BLaER1 treated with 17β-estradiol and CSF1 and Interleukin-3, amounts not matched to agents 10 nM and 100 nM (cell line): Measurements from ENCODE around the gene GATB.

Experiments
- H3K27ac ChIP-seq, 11 experiments: shearing (Covaris generic); formaldehyde crosslinking; 2 replicates each; pipeline ENCODE4 v1.8.1; 2022
- H3K27me3 ChIP-seq, 11 experiments: shearing (Covaris generic); formaldehyde crosslinking; 2 replicates each; pipeline ENCODE4 v1.8.1; 2022
- H3K36me3 ChIP-seq, 11 experiments: shearing (Covaris generic); formaldehyde crosslinking; 2 replicates each; pipeline ENCODE4 v1.8.1; 2022
- H3K4me1 ChIP-seq, 10 experiments: shearing (Covaris generic); formaldehyde crosslinking; 2 replicates each; pipeline ENCODE4 v1.8.1; 2022
- H3K4me2 ChIP-seq, 11 experiments: shearing (Covaris generic); formaldehyde crosslinking; 2 replicates each; pipeline ENCODE4 v1.8.1; 2022
- H3K4me3 ChIP-seq, 10 experiments: shearing (Covaris generic); formaldehyde crosslinking; 2 replicates each; pipeline ENCODE4 v1.8.1; 2022
- H3K9ac ChIP-seq, 11 experiments: shearing (Covaris generic); formaldehyde crosslinking; 2 replicates each; pipeline ENCODE4 v1.8.1; 2022
- H3K9me3 ChIP-seq, 11 experiments: shearing (Covaris generic); formaldehyde crosslinking; replicated peaks in 1 of 11; 2 replicates each; pipeline ENCODE4 v1.8.1; 2022
- H4K20me1 ChIP-seq, 11 experiments: shearing (Covaris generic); formaldehyde crosslinking; 2 replicates each; pipeline ENCODE4 v1.8.1; 2022
- Cebpa-rat ChIP-seq, 11 experiments: shearing (Covaris generic); IDR thresholded peaks; 2 replicates each; pipeline ENCODE4 v1.8.1; 2022

The GATB gene

DNA sequence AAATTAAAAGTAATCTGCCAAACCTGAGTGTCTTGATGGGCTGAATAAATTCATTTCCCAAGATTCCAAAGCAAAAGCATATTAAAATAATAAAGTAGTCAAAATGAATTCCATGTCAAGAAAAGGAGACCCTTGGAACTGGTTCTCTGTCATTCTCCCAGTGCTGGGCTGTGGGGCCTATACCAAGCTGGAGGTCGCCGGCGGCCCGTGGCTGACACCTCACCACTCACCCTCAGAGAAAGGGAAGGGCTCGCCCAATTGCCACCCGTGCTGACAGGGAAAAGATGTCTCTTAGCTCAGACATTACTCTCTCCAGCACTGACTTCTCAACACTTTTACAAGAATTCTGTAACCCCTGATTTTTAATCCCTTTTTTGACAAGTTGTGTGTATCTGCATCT is 51.7 kb downstream of the GATB start:
- Histone ChIP-seq H3K27me3 (no peaks in the 10 kb centered on the region), H3K4me2 (no peak overlapping the region), H3K27ac (no peak overlapping the region), H3K4me1 (no peaks in the 10 kb centered on the region), H3K9me3 (no peaks in the 10 kb centered on the region), H3K4me3 (no peak overlapping the region), H3K9ac (no peak overlapping the region), H4K20me1 (no peaks in the 10 kb centered on the region), H3K36me3 (peaks cover 11 to 96% (median 44%) of the 10 kb centered on the region in 11 experiments; a peak in 20 of 22 replicates)
- TF ChIP-seq Cebpa-rat (IDR thresholded peaks at IDR 0.05): no peak

DNA sequence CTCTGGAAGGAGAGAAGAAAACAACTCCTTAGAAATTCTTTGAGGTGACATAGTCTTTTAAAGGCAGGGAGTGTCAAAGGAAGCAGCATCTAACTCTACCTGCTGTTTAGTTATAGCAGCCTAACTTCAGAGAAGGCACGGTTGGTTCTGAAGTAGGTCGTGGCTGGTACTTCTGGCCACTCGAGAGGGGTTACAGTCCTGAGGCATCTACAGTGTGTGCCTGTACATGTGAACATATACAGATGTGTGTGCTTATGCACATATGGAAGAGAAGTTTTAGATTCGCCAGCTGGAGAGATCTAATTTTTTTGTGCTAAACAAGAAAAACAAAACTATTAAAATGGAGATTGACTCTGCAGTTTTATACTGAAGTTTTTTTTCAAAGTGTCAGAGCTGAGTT is 52.7 kb downstream of the GATB start:
- H3K4me1 ChIP-seq: no peaks in the 10 kb centered on the region
- no peak overlapping the region for H3K27ac ChIP-seq
- no peak for TF ChIP-seq Cebpa-rat (IDR thresholded peaks at IDR 0.05)
- H3K9ac ChIP-seq: no peak overlapping the region
- H4K20me1 ChIP-seq: no peaks in the 10 kb centered on the region
- H3K9me3 ChIP-seq: no peaks in the 10 kb centered on the region
- no peaks in the 10 kb centered on the region for H3K27me3 ChIP-seq
- no peak overlapping the region for H3K4me3 ChIP-seq
- peaks cover 11 to 95% (median 42%) of the 10 kb centered on the region in 11 experiments; a peak in 20 of 22 replicates for H3K36me3 ChIP-seq
- no peak overlapping the region for H3K4me2 ChIP-seq

DNA sequence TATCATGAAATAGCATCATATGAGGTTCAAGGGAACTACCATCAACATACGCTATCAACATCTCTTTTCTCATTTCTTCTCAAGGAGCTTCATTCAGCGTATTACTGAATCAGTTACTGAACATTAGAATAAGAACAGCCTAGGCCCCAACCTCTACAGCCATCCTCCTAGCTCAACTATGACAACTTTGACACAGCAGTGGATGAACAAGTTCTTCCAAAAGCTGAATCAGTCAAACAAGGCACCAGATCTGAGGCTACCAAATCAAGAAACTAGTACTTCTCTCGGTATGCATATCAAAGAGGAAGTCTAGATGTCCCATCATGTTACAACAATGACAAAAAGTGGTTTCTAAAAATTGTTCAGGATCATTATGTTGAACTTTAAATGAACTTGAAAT is 57.4 kb downstream of the GATB start:
- Histone ChIP-seq H3K4me2 (no peak overlapping the region), H4K20me1 (no peaks in the 10 kb centered on the region), H3K4me1 (peaks cover 0 to 5% (median 0%) of the 10 kb centered on the region in 10 experiments; a peak in 3 of 20 replicates), H3K4me3 (no peak overlapping the region), H3K27ac (no peak overlapping the region), H3K9me3 (peaks cover 0 to 3% (median 0%) of the 10 kb centered on the region in 11 experiments; a peak in 1 of 22 replicates), H3K9ac (no peak overlapping the region), H3K36me3 (peaks cover 27 to 99% (median 79%) of the 10 kb centered on the region in 11 experiments), H3K27me3 (no peaks in the 10 kb centered on the region)
- TF ChIP-seq Cebpa-rat (IDR thresholded peaks at IDR 0.05): no peak

DNA sequence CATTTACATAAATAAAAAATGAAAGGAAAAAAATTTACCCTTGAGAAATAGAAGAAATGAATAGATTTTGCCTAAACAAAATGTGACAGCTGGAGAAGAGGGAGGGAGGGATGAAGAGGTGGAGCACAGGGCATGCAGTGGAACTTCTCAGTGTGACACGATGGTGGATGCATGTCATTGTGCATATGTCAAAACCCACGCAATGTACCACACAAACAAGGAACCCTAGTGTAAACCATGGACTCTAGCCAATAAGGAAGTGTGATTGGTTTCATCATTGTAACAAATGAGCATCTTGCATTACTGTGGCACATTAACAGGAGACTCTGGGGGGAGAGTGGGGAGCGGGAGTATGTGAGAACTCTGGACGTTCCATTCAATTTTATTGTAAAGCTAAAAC is 58.6 kb downstream of the GATB start:
- H3K4me3 ChIP-seq: no peak overlapping the region
- H3K4me2 ChIP-seq: no peak overlapping the region
- H3K9me3 ChIP-seq: peaks cover 0 to 3% (median 0%) of the 10 kb centered on the region in 11 experiments; a peak in 1 of 22 replicates
- no peak overlapping the region for H3K9ac ChIP-seq
- H3K27me3 ChIP-seq: no peaks in the 10 kb centered on the region
- H3K4me1 ChIP-seq: peaks cover 0 to 5% (median 0%) of the 10 kb centered on the region in 10 experiments; a peak in 3 of 20 replicates
- no peaks in the 10 kb centered on the region for H4K20me1 ChIP-seq
- no peak for TF ChIP-seq Cebpa-rat (IDR thresholded peaks at IDR 0.05)
- peaks cover 17 to 96% (median 71%) of the 10 kb centered on the region in 11 experiments for H3K36me3 ChIP-seq
- H3K27ac ChIP-seq: no peak overlapping the region

- H3K9ac ChIP-seq: no peak overlapping the region
- H3K4me3 ChIP-seq: no peak overlapping the region
- no peak for TF ChIP-seq Cebpa-rat (IDR thresholded peaks at IDR 0.05)
- H3K27me3 ChIP-seq: no peaks in the 10 kb centered on the region
- H3K4me1 ChIP-seq: peaks cover 0 to 5% (median 0%) of the 10 kb centered on the region in 10 experiments; a peak in 3 of 20 replicates
- peaks cover 16 to 93% (median 60%) of the 10 kb centered on the region in 11 experiments for H3K36me3 ChIP-seq
- peaks cover 0 to 3% (median 0%) of the 10 kb centered on the region in 11 experiments; a peak in 1 of 22 replicates for H3K9me3 ChIP-seq
- H4K20me1 ChIP-seq: no peaks in the 10 kb centered on the region
- no peak overlapping the region for H3K4me2 ChIP-seq
- H3K27ac ChIP-seq: no peak overlapping the region
Observed at GRCh38 chr4:151700566-151701316, 60.1 kb downstream of the GATB start.

- peaks cover 0 to 3% (median 0%) of the 10 kb centered on the region in 11 experiments; a peak in 1 of 22 replicates for H3K9me3 ChIP-seq
- no peak overlapping the region for H3K4me2 ChIP-seq
- no peak overlapping the region for H3K4me3 ChIP-seq
- H3K36me3 ChIP-seq: peaks cover 16 to 76% (median 42%) of the 10 kb centered on the region in 11 experiments
- H4K20me1 ChIP-seq: no peaks in the 10 kb centered on the region
- no peak overlapping the region for H3K9ac ChIP-seq
- no peak overlapping the region for H3K27ac ChIP-seq
- peaks cover 0 to 5% (median 0%) of the 10 kb centered on the region in 10 experiments; a peak in 3 of 20 replicates for H3K4me1 ChIP-seq
- TF ChIP-seq Cebpa-rat (IDR thresholded peaks at IDR 0.05): no peak
- no peaks in the 10 kb centered on the region for H3K27me3 ChIP-seq
Observed at GRCh38 chr4:151698213-151698612, 62.6 kb downstream of the GATB start.

- Histone ChIP-seq H3K9ac (no peak overlapping the region), H3K27ac (no peak overlapping the region), H3K27me3 (no peaks in the 10 kb centered on the region), H3K4me1 (peaks cover 0 to 10% (median 5%) of the 10 kb centered on the region in 10 experiments; a peak in 9 of 20 replicates), H3K36me3 (peaks cover 0 to 45% (median 16%) of the 10 kb centered on the region in 11 experiments; a peak in 10 of 22 replicates), H4K20me1 (no peaks in the 10 kb centered on the region), H3K4me3 (no peak overlapping the region), H3K9me3 (no peaks in the 10 kb centered on the region), H3K4me2 (no peak overlapping the region)
- TF ChIP-seq Cebpa-rat (IDR thresholded peaks at IDR 0.05): no peak
Observed at GRCh38 chr4:151694961-151695720, 65.7 kb downstream of the GATB start.

GRCh38 chr4:151692821-151693673 is 67.8 kb downstream of the GATB start:
- H3K27me3 ChIP-seq: no peaks in the 10 kb centered on the region
- no peak overlapping the region for H3K4me3 ChIP-seq
- no peak overlapping the region for H3K9ac ChIP-seq
- no peaks in the 10 kb centered on the region; a peak in 1 of 22 replicates for H4K20me1 ChIP-seq
- peaks cover 0 to 13% (median 6%) of the 10 kb centered on the region in 10 experiments; a peak in 9 of 20 replicates for H3K4me1 ChIP-seq
- no peaks in the 10 kb centered on the region for H3K9me3 ChIP-seq
- H3K4me2 ChIP-seq: no peak overlapping the region
- no peak overlapping the region for H3K27ac ChIP-seq
- peaks cover 0 to 33% (median 5%) of the 10 kb centered on the region in 11 experiments; a peak in 13 of 22 replicates for H3K36me3 ChIP-seq
- no peak for TF ChIP-seq Cebpa-rat (IDR thresholded peaks at IDR 0.05)
